Renal cortex interstitium (tissue), 11 donors: Measurements from ENCODE around the gene TTYH1. TPM values are rescaled to one million over a fixed set of nuclear protein-coding genes. Genes with fewer than 3 reads are reported as not detected.
A peak's percentile ranks its signal among the peaks of the same experiment; 100 is the strongest.
"Not testable (repeated sequence)": the region's sequence is repeated elsewhere in the genome, so short reads cannot be mapped to it uniquely, and the experiment has no call there.

Experiments
- DNase-seq, 11 donors: peaks; one replicate each; pipeline ENCODE4 v3.0.0-alpha.2; 2013; ENCODE audit warnings: low read depth in 9 of 11, low spot score in 4 of 11; ENCODE audit errors: extremely low read depth in 1 of 11
- polyA plus RNA-seq, 3 donors: library from polyadenylated mRNA; unstranded; fragments of 120-200 nt; gene quantifications; one replicate each; pipeline ENCODE4 v1.2.1, GENCODE V29; 2013; ENCODE audit not compliant: insufficient read length in 3 of 3

TTYH1 gene
- polyA plus RNA-seq, 3 donors = 7.7 to 13.5 (median 8.0) TPM

- DNase-seq = peak in 6 of 11 donors; percentile 67 to 89 (median 76)
These were observed 48.9 kb downstream of the TTYH1 start for GRCh38 chr19:54464044-54464629.

GRCh38 chr19:54464630-54465425, 49.6 kb downstream of the TTYH1 start:
- peak in 3 of 11 donors; percentile 79 to 87 (median 80) for DNase-seq

- no peak for DNase-seq
These were observed 50.3 kb downstream of the TTYH1 start for GRCh38 chr19:54465426-54466109.

- DNase-seq = not testable (repeated sequence)
These were observed 50.8 kb downstream of the TTYH1 start for GRCh38 chr19:54466110-54466480.

GRCh38 chr19:54469496-54469934, 54.3 kb downstream of the TTYH1 start:
- no peak for DNase-seq

- no peak for DNase-seq
These were observed 55.1 kb downstream of the TTYH1 start for GRCh38 chr19:54470276-54470887.

- no peak for DNase-seq
These were observed 55.9 kb downstream of the TTYH1 start for GRCh38 chr19:54470991-54471782.

- DNase-seq = peak in 8 of 11 donors; percentile 71 to 88 (median 84)
These were observed 58.0 kb downstream of the TTYH1 start, which contains the start of gene CDC42EP5 for GRCh38 chr19:54473071-54473891. TSS of gene CDC42EP5 (minus strand) at chr19:54473296. CDS start at chr19:54465547, 7,749 bp downstream.

- no peak for DNase-seq
These were observed 58.7 kb downstream of the TTYH1 start for GRCh38 chr19:54473892-54474372.

GRCh38 chr19:54475706-54476105, 60.4 kb downstream of the TTYH1 start:
- no peak for DNase-seq

- DNase-seq = no peak
These were observed 62.4 kb downstream of the TTYH1 start for GRCh38 chr19:54477650-54478049.

- peak in 2 of 11 donors; percentile 35 to 68 for DNase-seq
These were observed 63.5 kb downstream of the TTYH1 start for GRCh38 chr19:54478677-54479266.

GRCh38 chr19:54480051-54480450, 64.8 kb downstream of the TTYH1 start:
- no peak for DNase-seq

- DNase-seq = peak in 3 of 11 donors; percentile 45 to 69 (median 57)
These were observed 66.2 kb downstream of the TTYH1 start for GRCh38 chr19:54481326-54481930.

- DNase-seq = no peak
These were observed 67.6 kb downstream of the TTYH1 start for GRCh38 chr19:54482889-54483288.

GRCh38 chr19:54484451-54484850, 69.2 kb downstream of the TTYH1 start:
- DNase-seq = no peak

- no peak for DNase-seq
These were observed 70.6 kb downstream of the TTYH1 start for GRCh38 chr19:54485851-54486250.
